H1 (cell line): ENCODE measurements around the gene RPL32. TPM values are rescaled to one million over a fixed set of nuclear protein-coding genes. Genes with fewer than 3 reads are reported as not detected.
A peak's percentile ranks its signal among the peaks of the same experiment; 100 is the strongest.
"Not testable (repeated sequence)": the region's sequence is repeated elsewhere in the genome, so short reads cannot be mapped to it uniquely, and the experiment has no call there.

ENCODE experiments used
- CTCF ChIA-PET: fragments of 300-600 bp; sonication (Branson Sonifier 250); formaldehyde crosslinking; loops from one replicate; lab custom pipeline; 2021; ENCODE audit not compliant: partially characterized antibody; lab: Charles Lee
- POLR2A ChIA-PET: fragments of 300-600 bp; sonication (Branson Sonifier 250); formaldehyde crosslinking; loops from one replicate; lab custom pipeline; 2021; ENCODE audit warnings: inconsistent platforms; ENCODE audit not compliant: partially characterized antibody; lab: Charles Lee
- DNase-seq, 2 experiments: peaks; one replicate each; pipeline versions ENCODE4 v3.0.0 to v3.0.0-alpha.2; 2010 to 2022; ENCODE audit warnings: low spot score in 2 of 2, low read depth in 1 of 2, mixed read lengths in 1 of 2
- FAIRE-seq: peaks from 2 replicates; lab custom pipeline; 2011; peaks lifted over from hg19 to GRCh38; lab: Jason Lieb, UNC
- H2AFZ ChIP-seq: 2 replicates; pipeline ENCODE4 v1.8.1; 2012; ENCODE audit warnings: low read length, inconsistent platforms
- H2AK5ac ChIP-seq: 2 replicates; pipeline ENCODE4 v1.6.1; 2013; ENCODE audit warnings: low read depth, low read length
- H2BK120ac ChIP-seq: replicated peaks from 2 replicates; pipeline ENCODE3; 2013; ENCODE audit warnings: low read depth, low read length, inconsistent platforms
- H2BK12ac ChIP-seq: 2 replicates; pipeline ENCODE4 v1.6.1; 2013; ENCODE audit warnings: low read depth, low read length
- H2BK15ac ChIP-seq: 2 replicates; pipeline ENCODE4 v1.6.1; 2013; ENCODE audit warnings: low read length
- H2BK20ac ChIP-seq: 2 replicates; pipeline ENCODE4 v1.6.1; 2013; ENCODE audit warnings: low read length
- H2BK5ac ChIP-seq: 2 replicates; pipeline ENCODE4 v1.6.1; 2013; ENCODE audit warnings: low read depth, low read length
- H3K14ac ChIP-seq: 2 replicates; pipeline ENCODE4 v1.6.1; 2013; ENCODE audit warnings: inconsistent platforms; ENCODE audit not compliant: insufficient read length
- H3K18ac ChIP-seq: 2 replicates; pipeline ENCODE4 v1.6.1; 2013; ENCODE audit warnings: low read length; ENCODE audit errors: extremely low read depth
- H3K23ac ChIP-seq: 2 replicates; pipeline ENCODE4 v1.6.1; 2013; ENCODE audit warnings: inconsistent platforms; ENCODE audit not compliant: insufficient read length
- H3K23me2 ChIP-seq: 2 replicates; pipeline ENCODE4 v1.6.1; 2013; ENCODE audit warnings: low read depth, low read length
- H3K27ac ChIP-seq: 2 replicates; pipeline ENCODE4 v1.6.1; 2011; ENCODE audit warnings: low read depth, low read length, inconsistent platforms
- H3K27me3 ChIP-seq, 4 experiments: replicated peaks in 1 of 4; 1 replicate in 1 of 4; 2 replicates in 3 of 4; pipeline versions ENCODE4 v1.6.1 to v1.8.1; 2011 to 2013; ENCODE audit warnings: low read length in 3 of 4, mild to moderate bottlenecking in 3 of 4, inconsistent platforms in 2 of 4, mixed read lengths in 2 of 4, moderate library complexity in 1 of 4; ENCODE audit not compliant: control insufficient read depth in 3 of 4, insufficient read depth in 3 of 4; ENCODE audit errors: extremely low read depth in 1 of 4
- H3K36me3 ChIP-seq, 4 experiments: 2 replicates each; pipeline versions ENCODE4 v1.6.1 to v1.8.1; 2011 to 2013; ENCODE audit warnings: mild to moderate bottlenecking in 4 of 4, low read length in 3 of 4, moderate library complexity in 2 of 4, control low read depth in 1 of 4, inconsistent platforms in 1 of 4; ENCODE audit not compliant: insufficient read depth in 4 of 4, control insufficient read depth in 2 of 4
- H3K4ac ChIP-seq: replicated peaks from 2 replicates; pipeline ENCODE3; 2013; ENCODE audit warnings: low read length, low read depth, mixed read lengths, inconsistent platforms; ENCODE audit not compliant: insufficient read length
- H3K4me1 ChIP-seq, 4 experiments: replicated peaks in 1 of 4; 1 replicate in 1 of 4; 2 replicates in 3 of 4; pipeline versions ENCODE4 v1.6.1 to v1.8.1; 2011 to 2013; ENCODE audit warnings: low read length in 3 of 4, inconsistent platforms in 2 of 4, mixed read lengths in 1 of 4; ENCODE audit not compliant: insufficient read depth in 4 of 4, control insufficient read depth in 3 of 4
- H3K4me2 ChIP-seq, 2 experiments: 2 replicates each; pipeline versions ENCODE4 v1.6.1 to v1.8.1; 2011 to 2013; ENCODE audit warnings: low read depth in 2 of 2, low read length in 2 of 2, control low read depth in 1 of 2, inconsistent platforms in 1 of 2, mild to moderate bottlenecking in 1 of 2; ENCODE audit not compliant: insufficient read depth in 1 of 2
- H3K4me3 ChIP-seq, 4 experiments: fragments of 200-600, 300-600 bp in 1 of 4; sonication (generic), shearing (Covaris generic), sonication (Bioruptor Twin) in 1 of 4; 2 replicates each; pipeline versions ENCODE4 v1.5.1 to v1.8.1; 2011 to 2016; ENCODE audit warnings: low read length in 4 of 4, low read depth in 3 of 4, control low read depth in 2 of 4, inconsistent platforms in 2 of 4, mild to moderate bottlenecking in 2 of 4, mixed read lengths in 1 of 4, moderate library complexity in 1 of 4; ENCODE audit not compliant: insufficient read depth in 2 of 4; ENCODE audit errors: extremely low read depth in 1 of 4
- H3K56ac ChIP-seq: replicated peaks from 2 replicates; pipeline ENCODE3; 2013; ENCODE audit warnings: low read depth, mild to moderate bottlenecking, mixed read lengths, low read length, inconsistent platforms; ENCODE audit not compliant: insufficient read length
- H3K79me1 ChIP-seq: 2 replicates; pipeline ENCODE4 v1.6.1; 2013; ENCODE audit warnings: low read depth, low read length, control low read depth
- H3K79me2 ChIP-seq, 2 experiments: 2 replicates each; pipeline versions ENCODE4 v1.6.1 to v1.8.1; 2012 to 2013; ENCODE audit warnings: low read length in 2 of 2, mild to moderate bottlenecking in 2 of 2, inconsistent platforms in 1 of 2; ENCODE audit not compliant: insufficient read depth in 2 of 2, control insufficient read depth in 1 of 2
- H3K9ac ChIP-seq, 4 experiments: replicated peaks in 1 of 4; 1 replicate in 1 of 4; 2 replicates in 3 of 4; pipeline versions ENCODE4 v1.6.1 to v1.8.1; 2011 to 2013; ENCODE audit warnings: low read depth in 3 of 4, low read length in 3 of 4, control low read depth in 2 of 4, mild to moderate bottlenecking in 2 of 4, moderate library complexity in 2 of 4, inconsistent platforms in 1 of 4; ENCODE audit errors: extremely low read depth in 1 of 4
- H3K9me3 ChIP-seq, 2 experiments: 2 replicates each; pipeline versions ENCODE4 v1.6.1 to v1.8.1; 2012 to 2013; ENCODE audit warnings: mild to moderate bottlenecking in 2 of 2, moderate library complexity in 2 of 2, control low read depth in 1 of 2, inconsistent platforms in 1 of 2, low read depth in 1 of 2, low read length in 1 of 2, mixed read lengths in 1 of 2; ENCODE audit not compliant: insufficient read depth in 2 of 2
- H4K20me1 ChIP-seq, 2 experiments: replicated peaks in 1 of 2; 2 replicates each; pipeline versions ENCODE3 to v1.8.1; 2011 to 2013; ENCODE audit warnings: inconsistent platforms in 2 of 2, low read length in 2 of 2, mild to moderate bottlenecking in 1 of 2; ENCODE audit not compliant: insufficient read depth in 2 of 2, control insufficient read depth in 1 of 2
- H4K5ac ChIP-seq: 2 replicates; pipeline ENCODE4 v1.6.1; 2013; ENCODE audit warnings: low read length, low read depth, mixed read lengths, inconsistent platforms; ENCODE audit not compliant: insufficient read length
- H4K8ac ChIP-seq: 2 replicates; pipeline ENCODE4 v1.8.0; 2013; ENCODE audit warnings: mild to moderate bottlenecking, moderate library complexity, low read length, inconsistent platforms; ENCODE audit not compliant: insufficient read depth; ENCODE audit errors: extremely low read depth
- H4K91ac ChIP-seq: replicated peaks from 2 replicates; pipeline ENCODE3; 2013; ENCODE audit warnings: low read length, mixed read lengths, inconsistent platforms; ENCODE audit not compliant: insufficient read length
- POLR2A ChIP-seq, 2 experiments: IDR thresholded peaks; 1 replicate in 1 of 2; 2 replicates in 1 of 2; pipeline ENCODE4 v1.6.1; 2011; ENCODE audit warnings: low read depth in 2 of 2, low read length in 2 of 2, mild to moderate bottlenecking in 2 of 2; ENCODE audit errors: control extremely low read depth in 1 of 2
- YY1 ChIP-seq: IDR thresholded peaks from 2 replicates; pipeline ENCODE4 v1.6.1; 2011; ENCODE audit warnings: low read depth, mild to moderate bottlenecking, low read length
- WGBS, 2 experiments: shearing (Covaris generic) in 1 of 2; methylation state at CpG; one replicate each; pipeline versions ENCODE4 v1.1.6 to v1.1.7; 2013 to 2015; ENCODE audit warnings: low lambda C conversion rate in 2 of 2, mixed read lengths in 2 of 2, inconsistent platforms in 1 of 2, low coverage in 1 of 2, missing lambda C conversion rate in 1 of 2; ENCODE audit not compliant: insufficient replicate concordance in 2 of 2, insufficient coverage in 1 of 2, insufficient read length in 1 of 2; ENCODE audit errors: extremely low coverage in 1 of 2, missing lambda C conversion rate in 1 of 2; 5-methylcytosine and 5-hydroxymethylcytosine counted together
- polyA plus RNA-seq, 7 experiments: library from polyadenylated mRNA; depleted of rRNA in 3 of 7; stranded (reverse) in 5 of 7; unstranded in 2 of 7; fragments of >200 nt in 5 of 7; fragments of 200-250 nt in 2 of 7; gene quantifications; 1 replicate in 5 of 7; 2 replicates in 1 of 7; 4 replicates in 1 of 7; pipeline versions ENCODE4 v1.2.1 to v1.2.3, GENCODE V29; 2011 to 2013; ENCODE audit warnings: missing spikeins in 2 of 7, mixed read lengths in 2 of 7
- total RNA-seq: library from RNA; stranded (reverse); fragmentation: NEBNext Ultra II Directional; extraction: Animal tissue kit (Norgen Biotek cat#: 25700); gene quantifications from 2 replicates; pipeline ENCODE4 v1.2.1, GENCODE V29; 2021

The RPL32 gene
- total and polyA plus RNA-seq, 2 of the 8 experiments (the other 6 are each of a cell fraction or from before 2014, with no cell fraction given) = 1,443 to 2,043 TPM

GRCh38 chr3:12840148-12840547, 1.2 kb downstream of the RPL32 start:
- peak overlapping the region; percentile 96 to 100 for H3K4me2 ChIP-seq
- H3K27me3 ChIP-seq, H2AK5ac ChIP-seq, H2BK120ac ChIP-seq, H3K14ac ChIP-seq, H2BK12ac ChIP-seq, H3K56ac ChIP-seq, H3K23ac ChIP-seq, H2AFZ ChIP-seq, H2BK15ac ChIP-seq, H4K91ac ChIP-seq, H3K9me3 ChIP-seq, FAIRE-seq, DNase-seq, H3K4ac ChIP-seq, H2BK20ac ChIP-seq, H4K5ac ChIP-seq: not testable (repeated sequence)
- H3K18ac ChIP-seq = peak overlapping the region; percentile 95; the same call in 1 of the 2 replicates
- peak overlapping the region; percentile 93 for H3K27ac ChIP-seq
- H4K20me1 ChIP-seq = peaks cover 28 to 42% of the 10 kb centered on the region in 2 experiments
- peaks cover 10% of the 10 kb centered on the region for H3K23me2 ChIP-seq
- POLR2A ChIA-PET = interaction anchor here (1.0 to 20.9 kb wide), 17 partner anchors 20 to 183 kb away, joined by 3 to 661 read pairs (median 5); partner anchors contain the start of gene CAND2
- peak overlapping the region; percentile 88 to 100 (median 94) for H3K4me3 ChIP-seq
- WGBS, 2 experiments = 65% methylated on average over 10 of the region's 10 CpGs; no CpG with 5 or more reads in 1 of the 2 experiments
- H3K9ac ChIP-seq = peak overlapping the region; percentile 93 to 99 (median 98)
- peak overlapping the region; percentile 98; the same call in 1 of the 2 replicates for H2BK5ac ChIP-seq
- peaks cover 21 to 58% of the 10 kb centered on the region in 2 experiments for H3K79me2 ChIP-seq
- peak overlapping the region; percentile 87; the same call in 1 of the 2 replicates for H4K8ac ChIP-seq
- H3K4me1 ChIP-seq = peaks cover 5 to 17% (median 11%) of the 10 kb centered on the region in 4 experiments
- H3K36me3 ChIP-seq = peaks cover 45 to 55% (median 52%) of the 10 kb centered on the region in 4 experiments
- TF ChIP-seq YY1 = 0 out of 2 replicates have a peak, but pooled peaks have one; percentile 35
- peak in 1 of 2 experiments; percentile 33; a peak in 1 of 3 replicates for TF ChIP-seq POLR2A (IDR thresholded peaks at IDR 0.05; ENCODE audit: control extremely low read depth in 1 of 2, low read depth in 2 of 2, low read length in 2 of 2)
- CTCF ChIA-PET = interaction anchor here (1.0 to 4.3 kb wide), 5 partner anchors 7 to 135 kb away, joined by 3 to 23 read pairs (median 7); no protein-coding TSS in a partner anchor
- peaks cover 12% of the 10 kb centered on the region for H3K79me1 ChIP-seq
